Activated CD8-positive, alpha-beta memory T cell treated with anti-CD3 and anti-CD28 coated beads for 36 hours (primary cell): Measurements from ENCODE around the gene PGLYRP2. TPM values are rescaled to one million over a fixed set of nuclear protein-coding genes. Genes with fewer than 3 reads are reported as not detected.

Source experiments
- CTCF ChIA-PET: fragments of 350-600 bp; sonication (Branson Sonifier 250); formaldehyde crosslinking; loops from one replicate; lab custom pipeline; 2021; ENCODE audit warnings: antibody characterized with exemption; lab: Charles Lee
- POLR2A ChIA-PET: fragments of 350-600 bp; sonication (Branson Sonifier 250); formaldehyde crosslinking; loops from one replicate; lab custom pipeline; 2021; ENCODE audit warnings: antibody characterized with exemption; lab: Charles Lee
- total RNA-seq, 2 experiments: library from RNA; stranded (reverse); gene quantifications; one replicate each; pipeline ENCODE4 v1.2.3, GENCODE V29; 2021

The PGLYRP2 gene
- total RNA-seq, 2 experiments from 2014 or later: not detected

GRCh38 chr19:15433519-15434069 is 45.7 kb downstream of the PGLYRP2 start:
- ChIA-PET CTCF (interaction anchor here (0.7 to 2.0 kb wide), 4 partner anchors 15 to 122 kb away, joined by 3 to 21 read pairs (median 6); partner anchors contain the start of gene AKAP8L), POLR2A (interaction anchor here (0.5 to 3.2 kb wide), 4 partner anchors 13 to 88 kb away, joined by 4 to 28 read pairs (median 9); partner anchors contain the start of genes AKAP8L and RASAL3)

GRCh38 chr19:15432629-15433518 is 46.4 kb downstream of the PGLYRP2 start:
- ChIA-PET CTCF (interaction anchor here (0.6 to 2.0 kb wide), 5 partner anchors 14 to 123 kb away, joined by 3 to 21 read pairs (median 5); partner anchors contain the start of gene AKAP8L), POLR2A (interaction anchor here (0.5 to 3.2 kb wide), 5 partner anchors 12 to 89 kb away, joined by 3 to 28 read pairs (median 8); partner anchors contain the start of genes AKAP8L and RASAL3)

GRCh38 chr19:15432018-15432494 is 47.2 kb downstream of the PGLYRP2 start:
- ChIA-PET POLR2A (interaction anchor here (1.0 to 3.2 kb wide), 4 partner anchors 12 to 53 kb away, joined by 3 to 28 read pairs (median 7); partner anchors contain the start of genes AKAP8L and RASAL3), CTCF (interaction anchor here (0.8 to 3.5 kb wide), 6 partner anchors 12 to 124 kb away, joined by 3 to 21 read pairs (median 6); partner anchors contain the start of gene AKAP8L)

GRCh38 chr19:15431396-15432017 is 47.8 kb downstream of the PGLYRP2 start:
- ChIA-PET CTCF (interaction anchor here (1.6 to 3.5 kb wide), 2 partner anchors 12 to 124 kb away, joined by 6 to 19 read pairs; partner anchors contain the start of gene AKAP8L), POLR2A (interaction anchor here (3.2 kb wide), 1 partner anchor 11 kb away, joined by 28 read pairs; the partner anchor contains the start of gene AKAP8L)

- POLR2A ChIA-PET: interaction anchor here (0.7 kb wide), 1 partner anchor 11 kb away, joined by 3 read pairs; no protein-coding TSS in a partner anchor
Measured at GRCh38 chr19:15430526-15431120, 48.7 kb downstream of the PGLYRP2 start.

GRCh38 chr19:15429825-15430467 is 49.4 kb downstream of the PGLYRP2 start:
- ChIA-PET POLR2A (interaction anchor here (0.7 kb wide), 2 partner anchors 10 to 11 kb away, joined by 3 read pairs; partner anchors contain the start of gene AKAP8L), CTCF (interaction anchor here (1.1 to 3.5 kb wide), 2 partner anchors 10 to 34 kb away, joined by 3 to 19 read pairs; partner anchors contain the start of genes AKAP8L and RASAL3)

More at GRCh38 chr19:15430526-15431120, 48.7 kb downstream of the PGLYRP2 start:
- CTCF ChIA-PET: interaction anchor here (1.6 to 3.5 kb wide), 2 partner anchors 11 to 125 kb away, joined by 6 to 19 read pairs; partner anchors contain the start of gene AKAP8L

- ChIA-PET CTCF (interaction anchor here (1.1 to 3.5 kb wide), 3 partner anchors 9 to 127 kb away, joined by 3 to 19 read pairs (median 5); partner anchors contain the start of genes AKAP8L and RASAL3), POLR2A (interaction anchor here (0.6 to 0.7 kb wide), 2 partner anchors 10 to 129 kb away, joined by 3 to 5 read pairs; partner anchors contain the start of gene AKAP8L)
Measured at GRCh38 chr19:15428956-15429824, 50.1 kb downstream of the PGLYRP2 start.

- POLR2A ChIA-PET: no interaction called here
- CTCF ChIA-PET: interaction anchor here (2.2 kb wide), 1 partner anchor 128 kb away, joined by 5 read pairs; no protein-coding TSS in a partner anchor
Measured at GRCh38 chr19:15427991-15428471, 51.3 kb downstream of the PGLYRP2 start.

GRCh38 chr19:15427350-15427700 is 52.0 kb downstream of the PGLYRP2 start:
- CTCF ChIA-PET: interaction anchor here (2.2 kb wide), 1 partner anchor 128 kb away, joined by 5 read pairs; no protein-coding TSS in a partner anchor
- POLR2A ChIA-PET: no interaction called here

- CTCF ChIA-PET: interaction anchor here (1.7 to 2.2 kb wide), 2 partner anchors 41 to 129 kb away, joined by 3 to 5 read pairs; no protein-coding TSS in a partner anchor
- POLR2A ChIA-PET: no interaction called here
Measured at GRCh38 chr19:15426485-15427349, 52.6 kb downstream of the PGLYRP2 start.

- ChIA-PET CTCF (interaction anchor here (1.7 kb wide), 1 partner anchor 42 kb away, joined by 3 read pairs; no protein-coding TSS in a partner anchor), POLR2A (no interaction called here)
Measured at GRCh38 chr19:15425321-15425950, 53.9 kb downstream of the PGLYRP2 start.

GRCh38 chr19:15424692-15425272 is 54.5 kb downstream of the PGLYRP2 start:
- POLR2A ChIA-PET: no interaction called here
- CTCF ChIA-PET: interaction anchor here (1.7 kb wide), 1 partner anchor 43 kb away, joined by 3 read pairs; no protein-coding TSS in a partner anchor

- ChIA-PET POLR2A (no interaction called here), CTCF (no interaction called here)
Measured at GRCh38 chr19:15424121-15424520, 55.2 kb downstream of the PGLYRP2 start.

- ChIA-PET CTCF (no interaction called here), POLR2A (no interaction called here)
Measured at GRCh38 chr19:15423130-15423529, 56.2 kb downstream of the PGLYRP2 start.
